PC-9 (cell line): ENCODE measurements around the gene KAT6B.

Experiments used
- CTCF ChIP-seq: fragments of 200-600 bp; sonication (generic); conservative IDR thresholded peaks from 2 replicates; pipeline ENCODE4 v1.6.1; 2017; ENCODE audit warnings: mixed run types, antibody characterized with exemption, mild to moderate bottlenecking, moderate library complexity
- EZH2 ChIP-seq: fragments of 200-600 bp; sonication (generic); IDR thresholded peaks from 2 replicates; pipeline ENCODE4 v1.8.0; 2017; ENCODE audit warnings: antibody characterized with exemption, low read depth

GRCh38 chr10:74947781-74948401 is 121.5 kb downstream of the KAT6B start:
- TF ChIP-seq EZH2 (no peak), CTCF (no peak)
